OCI-LY7 (cell line): Measurements from ENCODE around the gene MUC7. TPM values are rescaled to one million over a fixed set of nuclear protein-coding genes. Genes with fewer than 3 reads are reported as not detected.
A peak's percentile ranks its signal among the peaks of the same experiment; 100 is the strongest.

Experiments used
- Bru-seq: library from RNA; stranded (reverse); fragments of 400-500 nt; gene quantifications from one replicate; lab custom pipeline; 2021; lab: Mats Ljungman, UMichigan
- BruChase-seq, 2 experiments: library from RNA; stranded (reverse); fragments of 400-500 nt; gene quantifications; one replicate each; lab custom pipeline; 2021; lab: Mats Ljungman, UMichigan
- BruUV-seq: library from RNA; stranded (reverse); fragments of 400-500 nt; replicated peaks from 2 replicates; lab custom pipeline; 2021; lab: Mats Ljungman, UMichigan
- CTCF ChIA-PET: fragments of 300-600 bp; sonication (Branson Sonifier 250); formaldehyde crosslinking; loops from one replicate; lab custom pipeline; 2022; ENCODE audit warnings: antibody characterized with exemption; ENCODE audit not compliant: unreplicated experiment; lab: Charles Lee
- POLR2A ChIA-PET: fragments of 300-600 bp; sonication (Branson Sonifier 250); formaldehyde crosslinking; loops from one replicate; lab custom pipeline; 2022; ENCODE audit warnings: antibody characterized with exemption; lab: Charles Lee
- DNase-seq: peaks from one replicate; pipeline ENCODE4 v3.0.0-alpha.2; 2015; ENCODE audit warnings: low spot score
- H2AFZ ChIP-seq: fragments of 200-600 bp; sonication (generic), shearing (Covaris generic); 2 replicates; pipeline ENCODE4 v1.6.1; 2014; ENCODE audit warnings: mild to moderate bottlenecking, antibody characterized with exemption, low read length, moderate library complexity
- H3K27ac ChIP-seq: fragments of 200-600 bp; sonication (generic); 2 replicates; pipeline ENCODE4 v1.5.1; 2014; ENCODE audit warnings: mixed run types, low read depth, mild to moderate bottlenecking, moderate library complexity, low read length, inconsistent platforms; ENCODE audit not compliant: poor library complexity, severe bottlenecking
- H3K36me3 ChIP-seq: fragments of 200-600 bp; sonication (generic); 2 replicates; pipeline ENCODE4 v1.6.1; 2014; ENCODE audit warnings: mild to moderate bottlenecking, antibody characterized with exemption, low read length, moderate library complexity, mixed read lengths; ENCODE audit not compliant: insufficient read depth
- H3K4me1 ChIP-seq: fragments of 200-600 bp; sonication (generic); 2 replicates; pipeline ENCODE4 v1.5.1; 2014; ENCODE audit warnings: mild to moderate bottlenecking, low read length; ENCODE audit not compliant: insufficient read depth, poor library complexity, severe bottlenecking
- H3K4me2 ChIP-seq: fragments of 200-600 bp; sonication (generic); 2 replicates; pipeline ENCODE4 v1.6.1; 2014; ENCODE audit warnings: mild to moderate bottlenecking, low read length
- H3K4me3 ChIP-seq: fragments of 200-600 bp; sonication (generic); 2 replicates; pipeline ENCODE4 v1.5.1; 2014; ENCODE audit warnings: mild to moderate bottlenecking, low read depth, low read length; ENCODE audit not compliant: poor library complexity, severe bottlenecking
- H3K79me2 ChIP-seq: fragments of 200-600 bp; sonication (generic); 2 replicates; pipeline ENCODE4 v1.6.1; 2016; ENCODE audit warnings: low read depth, mild to moderate bottlenecking, low read length, moderate library complexity, mixed read lengths; ENCODE audit not compliant: insufficient read depth
- H3K9me2 ChIP-seq: fragments of 200-600 bp; sonication (generic); 2 replicates; pipeline ENCODE4 v1.6.1; 2016; ENCODE audit warnings: mild to moderate bottlenecking, low read length, mixed read lengths; ENCODE audit not compliant: insufficient read depth
- H3K9me3 ChIP-seq: fragments of 200-600 bp; sonication (generic); 2 replicates; pipeline ENCODE4 v1.6.1; 2014; ENCODE audit warnings: mild to moderate bottlenecking, mixed run types, low read length, mixed read lengths
- H4K20me1 ChIP-seq: fragments of 200-600 bp; sonication (generic); 2 replicates; pipeline ENCODE4 v1.6.1; 2014; ENCODE audit warnings: mild to moderate bottlenecking, antibody characterized with exemption, low read length, moderate library complexity, mixed read lengths; ENCODE audit not compliant: insufficient read depth
- EZH2phosphoT487 ChIP-seq: fragments of 200-600 bp; sonication (generic); IDR thresholded peaks from 2 replicates; pipeline ENCODE4 v1.6.1; 2018; ENCODE audit warnings: low read depth, borderline replicate concordance, mild to moderate bottlenecking, mixed run types, antibody characterized with exemption, low read length, moderate library complexity, mixed read lengths
- intact Hi-C: fragments of 100-400 bp; cut with micrococcal nuclease; formaldehyde crosslinking; loops from one replicate; pipeline ENCODE4 v1.10.0; 2022; ENCODE audit not compliant: unreplicated experiment
- long read RNA-seq: library from polyadenylated mRNA; stranded (forward); transcript quantifications from one replicate; pipeline ENCODE4 v2.0.0, GENCODE V29; 2022
- total RNA-seq, 2 experiments: library from RNA; depleted of rRNA in 1 of 2; stranded (reverse); fragments of >200 nt in 1 of 2; shearing (Covaris generic) in 1 of 2; gene quantifications; 2 replicates each; pipeline ENCODE4 v1.2.3, GENCODE V29; 2014 to 2022
- TF ChIP-seq, protein P1 (sequence below): fragments of 200-600 bp; sonication (generic); conservative IDR thresholded peaks from 2 replicates; pipeline ENCODE4 v1.5.1; 2014; ENCODE audit warnings: mild to moderate bottlenecking, antibody characterized with exemption, low read length, moderate library complexity, mixed read lengths

MUC7 gene
- not detected in 2 replicates for total RNA-seq (2014; rRNA removed; shearing (Covaris generic))
- total RNA-seq (2022), result not detected in 2 replicates
- not detected for Bru-seq, nascent RNA
- BruChase-seq, experiment 1, labeled RNA remaining after a 6-hour chase, result not detected
- BruChase-seq, experiment 2, labeled RNA remaining after a 2-hour chase, result percentile 2 among the genes with signal in this experiment
- long read RNA-seq, result 0 reads

DNA sequence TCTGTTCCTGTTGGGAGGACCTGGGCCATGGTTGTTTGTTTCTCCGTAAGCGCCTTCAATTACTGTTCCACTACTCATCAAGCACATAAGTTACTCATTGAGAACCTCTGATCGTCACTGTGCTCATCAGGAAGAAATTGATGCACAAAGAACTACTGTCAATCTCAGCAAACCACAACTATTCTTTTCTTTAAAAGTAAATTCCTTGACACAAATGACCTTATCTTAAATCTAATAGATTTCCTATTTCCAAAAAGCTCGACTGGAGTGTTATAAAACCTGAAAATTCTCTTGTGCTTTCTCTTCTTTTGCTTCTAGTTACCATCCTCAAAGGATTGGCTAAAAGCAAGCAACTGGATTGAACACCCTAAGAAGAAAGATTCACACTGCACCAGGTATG, at the start of gene MUC7:
MUC7 (plus strand) TSS at position 301 of the 400 bp plus-strand sequence. CDS start 1,825 bp downstream, outside the sequence.
- no peak within 1 kb of the TSS for H3K4me2 ChIP-seq
- H3K79me2 ChIP-seq, result no peaks in the 10 kb centered on the region
- TF ChIP-seq, protein P1, sequence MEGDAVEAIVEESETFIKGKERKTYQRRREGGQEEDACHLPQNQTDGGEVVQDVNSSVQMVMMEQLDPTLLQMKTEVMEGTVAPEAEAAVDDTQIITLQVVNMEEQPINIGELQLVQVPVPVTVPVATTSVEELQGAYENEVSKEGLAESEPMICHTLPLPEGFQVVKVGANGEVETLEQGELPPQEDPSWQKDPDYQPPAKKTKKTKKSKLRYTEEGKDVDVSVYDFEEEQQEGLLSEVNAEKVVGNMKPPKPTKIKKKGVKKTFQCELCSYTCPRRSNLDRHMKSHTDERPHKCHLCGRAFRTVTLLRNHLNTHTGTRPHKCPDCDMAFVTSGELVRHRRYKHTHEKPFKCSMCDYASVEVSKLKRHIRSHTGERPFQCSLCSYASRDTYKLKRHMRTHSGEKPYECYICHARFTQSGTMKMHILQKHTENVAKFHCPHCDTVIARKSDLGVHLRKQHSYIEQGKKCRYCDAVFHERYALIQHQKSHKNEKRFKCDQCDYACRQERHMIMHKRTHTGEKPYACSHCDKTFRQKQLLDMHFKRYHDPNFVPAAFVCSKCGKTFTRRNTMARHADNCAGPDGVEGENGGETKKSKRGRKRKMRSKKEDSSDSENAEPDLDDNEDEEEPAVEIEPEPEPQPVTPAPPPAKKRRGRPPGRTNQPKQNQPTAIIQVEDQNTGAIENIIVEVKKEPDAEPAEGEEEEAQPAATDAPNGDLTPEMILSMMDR, result no peak
- no peak for TF ChIP-seq EZH2phosphoT487
- H3K27ac ChIP-seq, result no peak within 1 kb of the TSS
- no peaks in the 10 kb centered on the region for H3K36me3 ChIP-seq
- BruUV-seq, result no TSS peak
- ChIA-PET CTCF (no interaction called here), POLR2A (no interaction called here)
- H3K9me3 ChIP-seq, result no peaks in the 10 kb centered on the region
- H3K9me2 ChIP-seq, result no peaks in the 10 kb centered on the region
- H3K4me1 ChIP-seq, result no peaks in the 10 kb centered on the region
- no peak for DNase-seq
- intact Hi-C loops, result no loop called here
- no peak within 1 kb of the TSS for H3K4me3 ChIP-seq
- no peak within 1 kb of the TSS for H2AFZ ChIP-seq
- no peaks in the 10 kb centered on the region for H4K20me1 ChIP-seq

DNA sequence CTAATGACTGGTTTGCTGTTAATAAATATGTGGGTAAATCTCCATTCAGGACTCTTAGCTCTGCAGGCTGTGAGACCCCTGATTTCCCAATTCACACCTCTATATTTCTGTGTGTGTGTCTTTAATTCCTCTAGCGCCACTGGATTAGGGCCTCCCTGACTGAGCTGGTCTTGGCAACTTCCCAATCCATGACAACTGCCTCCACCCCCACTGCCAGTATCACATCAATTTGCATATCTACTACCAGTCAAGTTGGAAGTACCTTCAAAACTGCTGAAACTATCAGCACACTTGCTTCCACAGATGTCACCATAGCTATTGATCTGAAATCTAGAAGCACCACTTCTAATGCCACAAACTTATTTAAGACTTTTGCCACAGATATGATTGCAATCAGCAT, 46.7 kb upstream of the MUC7 start:
- no peak overlapping the region for H3K4me3 ChIP-seq
- H3K9me2 ChIP-seq, result no peaks in the 10 kb centered on the region
- no peaks in the 10 kb centered on the region for H3K79me2 ChIP-seq
- no peak for DNase-seq
- H2AFZ ChIP-seq, result no peak overlapping the region
- H3K27ac ChIP-seq, result no peak overlapping the region
- TF ChIP-seq, protein P1, result no peak
- TF ChIP-seq EZH2phosphoT487, result no peak
- H4K20me1 ChIP-seq, result no peaks in the 10 kb centered on the region
- no peaks in the 10 kb centered on the region for H3K9me3 ChIP-seq
- H3K4me2 ChIP-seq, result no peak overlapping the region
- CTCF ChIA-PET, result no interaction called here
- no peaks in the 10 kb centered on the region for H3K4me1 ChIP-seq
- H3K36me3 ChIP-seq, result no peaks in the 10 kb centered on the region
- intact Hi-C loops, result no loop called here
- no TSS peak for BruUV-seq
- POLR2A ChIA-PET, result no interaction called here

DNA sequence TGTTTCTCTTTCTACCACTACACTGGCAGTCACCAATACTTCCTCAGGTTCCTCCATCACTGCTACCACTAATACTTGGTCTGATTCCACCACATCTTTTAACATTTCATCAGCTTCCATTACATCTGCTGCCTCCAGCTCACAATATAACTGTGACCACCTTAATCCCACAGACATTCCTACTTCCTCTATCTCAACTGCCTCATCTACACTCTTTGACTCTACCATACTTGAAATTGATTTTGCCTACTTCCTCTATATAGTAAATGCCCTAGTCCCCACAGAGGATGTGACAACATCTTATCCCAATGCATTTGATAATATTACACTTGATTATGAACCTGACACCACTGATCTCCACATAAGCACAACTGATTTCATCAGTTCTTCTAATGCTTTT, 45.2 kb upstream of the MUC7 start:
- ChIA-PET CTCF (no interaction called here), POLR2A (no interaction called here)
- Histone ChIP-seq H4K20me1 (no peaks in the 10 kb centered on the region), H3K27ac (no peak overlapping the region), H3K36me3 (no peaks in the 10 kb centered on the region), H3K4me2 (no peak overlapping the region), H3K4me1 (no peaks in the 10 kb centered on the region), H3K79me2 (no peaks in the 10 kb centered on the region), H3K9me2 (no peaks in the 10 kb centered on the region), H3K9me3 (no peaks in the 10 kb centered on the region), H2AFZ (no peak overlapping the region), H3K4me3 (no peak overlapping the region)
- TF ChIP-seq, protein P1, result no peak
- TF ChIP-seq EZH2phosphoT487, result no peak
- BruUV-seq, result no TSS peak
- intact Hi-C loops, result no loop called here
- DNase-seq, result no peak
